ENCODE measurements around the gene DIP2C.
"Not testable (repeated sequence)": the region's sequence is repeated elsewhere in the genome, so short reads cannot be mapped to it uniquely, and the experiment has no call there.

Gene DIP2C

DNA sequence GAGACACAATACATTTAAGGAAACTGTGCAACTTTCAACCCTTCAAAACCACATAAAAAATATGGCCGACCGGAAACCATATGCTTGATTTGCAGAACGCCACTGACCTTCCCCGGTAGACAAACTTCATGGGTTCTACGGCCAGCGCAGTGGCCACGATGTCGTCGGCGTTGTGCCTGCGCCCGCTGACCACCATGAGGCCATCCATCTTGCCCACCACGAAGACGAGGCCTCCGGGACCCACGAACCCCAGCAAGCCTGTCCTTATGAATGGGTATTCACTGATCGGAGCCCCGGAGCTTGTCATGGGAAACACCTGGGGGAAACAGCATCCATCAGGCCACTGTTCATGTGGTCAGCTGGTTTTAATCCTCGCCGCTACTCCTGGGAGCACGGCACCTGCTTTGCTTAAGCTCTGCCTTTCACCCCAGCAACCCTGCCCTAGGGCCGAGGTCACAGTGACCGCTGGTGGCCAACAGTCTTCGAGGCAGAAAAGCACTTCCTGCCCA, 325.1 kb downstream of the DIP2C start:
- DNase-seq: no peak

DNA sequence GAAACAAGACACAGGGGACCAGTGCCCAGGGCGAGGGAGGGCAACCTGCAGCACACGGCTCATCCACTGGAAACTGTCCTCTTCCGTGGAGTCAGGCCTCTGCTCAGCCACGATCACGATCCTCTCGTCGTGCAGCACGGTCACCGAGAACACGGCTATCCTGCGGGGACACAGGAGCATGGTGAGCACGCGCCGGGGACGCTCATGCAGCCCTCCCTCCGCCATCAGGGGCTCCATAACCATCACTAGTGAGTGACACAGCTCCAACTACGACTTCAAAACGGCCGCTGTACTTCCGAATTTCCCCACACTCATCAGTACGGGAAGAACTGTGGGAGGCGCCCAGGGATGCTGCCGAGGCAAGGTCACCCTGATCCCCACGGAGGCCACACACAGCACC, 326.3 kb downstream of the DIP2C start:
- DNase-seq: no peak

DNA sequence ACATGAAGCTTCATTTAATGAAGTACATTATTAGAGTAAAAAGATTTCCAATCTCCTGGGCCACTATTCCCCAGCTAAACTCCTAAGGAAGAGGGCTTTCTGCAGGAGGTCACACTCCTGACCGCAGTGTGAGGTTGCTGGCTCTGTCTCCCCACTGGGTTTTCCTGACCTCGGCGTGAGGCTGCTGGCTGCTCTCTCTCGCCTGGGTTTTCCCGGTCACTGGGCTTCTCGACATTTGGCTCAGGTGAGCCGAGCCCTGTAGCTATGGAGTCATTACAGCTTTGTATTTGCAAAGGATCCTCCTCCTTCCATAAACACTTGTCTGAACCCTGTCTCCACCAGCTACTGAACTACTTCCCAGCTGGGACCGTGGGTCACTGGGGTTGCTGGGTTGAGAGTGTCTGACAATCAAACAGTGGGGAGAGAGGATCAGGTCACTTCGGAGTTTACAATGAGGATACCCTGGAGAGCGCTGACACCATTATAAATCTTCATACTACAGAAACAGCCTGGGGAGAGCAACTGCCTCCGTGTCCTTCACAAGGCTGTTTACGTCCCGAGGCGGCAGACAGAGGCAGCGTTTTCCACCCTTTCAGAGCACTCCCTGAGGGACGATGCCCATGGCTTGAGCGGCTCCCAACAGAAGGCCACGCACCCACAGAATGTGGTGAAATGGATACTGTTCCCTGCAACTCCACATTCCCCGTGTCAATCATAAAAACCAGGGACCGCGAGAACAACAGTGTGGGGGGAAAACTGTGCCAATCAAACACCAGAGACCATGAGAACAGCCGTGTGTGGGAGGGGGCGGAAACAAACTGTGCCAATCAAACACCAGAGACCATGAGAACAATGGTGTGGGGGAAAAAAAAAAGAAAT, 328.0 kb downstream of the DIP2C start:
- DNase-seq: no peak

DNA sequence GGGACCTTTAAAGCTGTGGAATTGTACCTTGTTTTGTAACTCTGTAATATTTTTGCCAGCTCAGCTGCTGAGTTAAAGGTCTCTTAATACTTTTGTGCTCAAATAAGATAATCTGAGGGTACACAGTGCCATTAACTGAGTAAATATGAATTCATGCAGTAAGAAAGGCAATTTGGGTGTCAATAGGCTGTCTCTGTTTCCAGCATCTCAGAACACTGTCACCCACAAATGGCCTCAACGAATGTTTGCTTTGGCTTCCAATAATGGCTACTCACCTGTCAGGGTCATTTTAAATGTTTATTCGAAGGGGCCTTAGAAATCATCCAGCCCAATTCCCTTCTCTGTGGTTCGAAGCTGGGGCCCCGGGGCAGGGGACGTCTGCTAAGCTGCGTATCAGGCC, 328.8 kb downstream of the DIP2C start:
- no peak for DNase-seq

DNA sequence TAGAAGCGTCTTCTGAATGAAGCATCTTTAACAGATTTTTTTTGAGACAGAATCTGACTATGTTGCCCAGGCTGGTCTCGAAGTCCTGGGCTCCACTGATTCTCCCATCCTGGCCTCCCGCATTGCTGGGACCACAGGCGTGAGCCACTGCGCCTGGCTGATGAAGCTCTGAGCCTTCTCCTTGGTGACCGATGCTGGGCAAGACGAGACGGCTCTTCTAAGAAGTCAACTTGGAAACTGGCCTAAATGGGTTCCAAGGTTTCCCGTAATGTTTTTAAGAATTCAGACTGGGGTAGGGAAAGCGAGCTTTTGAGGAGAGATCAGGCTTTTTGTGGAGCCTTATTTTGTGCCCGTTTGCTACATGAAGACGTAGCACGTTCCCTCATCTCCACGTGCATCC, 329.7 kb downstream of the DIP2C start:
- DNase-seq: no peak

DNA sequence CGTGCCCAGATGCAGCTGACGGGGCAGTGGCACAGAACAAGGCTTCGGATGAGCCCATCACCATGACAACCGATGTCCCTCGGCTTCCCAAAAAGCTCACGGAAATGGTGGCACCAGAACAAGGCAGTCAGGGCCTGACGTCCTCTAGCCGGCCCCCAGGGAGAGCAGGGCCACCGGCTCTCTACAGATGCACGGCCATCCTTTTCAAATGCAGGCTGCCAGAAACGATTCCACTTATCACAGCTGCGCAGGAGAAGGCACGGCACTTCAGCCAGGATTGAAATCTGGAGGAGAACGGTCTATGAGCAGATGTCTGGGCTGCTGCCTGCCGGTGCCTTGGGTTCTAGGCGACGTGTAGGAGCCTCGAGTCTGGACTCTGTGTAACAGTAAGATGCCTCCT, 330.4 kb downstream of the DIP2C start:
- DNase-seq: no peak

DNA sequence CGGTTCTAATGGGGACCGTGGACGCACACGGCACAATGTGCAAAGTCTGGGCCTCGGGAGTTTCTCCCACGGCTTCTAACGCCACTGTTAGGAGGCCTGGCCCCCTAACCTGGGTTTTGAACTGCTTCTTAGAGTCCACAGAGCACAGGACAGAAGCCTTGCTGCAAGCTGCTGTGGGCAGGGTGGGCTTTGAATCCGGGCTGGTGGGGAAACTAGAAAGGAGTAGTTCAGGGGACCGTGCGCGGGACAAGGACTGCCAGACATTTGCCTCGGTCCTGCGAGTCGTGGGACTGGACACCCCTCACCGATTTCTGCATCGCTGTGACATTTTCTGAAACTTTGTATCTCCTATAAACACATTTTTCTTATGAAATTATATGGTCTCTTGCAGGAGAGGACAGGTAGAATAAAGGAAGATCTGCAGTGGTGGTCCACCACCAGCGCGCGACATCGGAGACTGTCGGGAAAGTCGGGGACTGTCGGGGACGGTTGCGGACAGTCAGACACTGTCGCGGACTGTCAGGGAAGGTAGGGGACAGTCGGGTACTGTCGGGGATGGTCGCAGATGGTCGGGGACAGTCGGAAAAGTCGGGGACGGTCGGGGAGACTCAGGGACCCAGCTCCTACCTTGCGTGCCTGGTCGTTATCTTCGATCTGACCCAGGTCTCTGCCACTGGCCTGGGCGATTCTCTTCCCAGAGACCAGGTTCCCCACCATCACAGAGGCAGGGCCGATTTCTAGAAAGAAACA, 332.1 kb downstream of the DIP2C start:
- no peak for DNase-seq

DNA sequence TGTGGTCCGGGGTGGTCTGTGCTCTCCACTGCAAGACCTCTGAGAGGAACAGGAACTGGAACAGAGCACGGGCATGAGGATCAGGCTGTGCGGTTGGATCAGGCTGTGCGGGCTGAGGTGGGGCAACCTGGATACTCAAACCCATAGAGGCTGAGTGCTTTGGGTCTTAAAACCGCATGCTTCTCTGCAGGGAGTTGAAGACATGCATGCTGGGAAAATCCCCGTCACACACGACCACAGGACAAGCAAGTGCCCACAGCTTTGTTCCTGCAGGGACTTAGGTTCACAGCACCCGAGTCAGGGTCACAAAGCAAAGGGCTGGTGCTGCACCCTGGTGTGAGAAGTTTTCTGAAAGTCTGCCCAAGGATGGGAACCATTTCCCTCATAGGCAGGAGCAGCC, 333.0 kb downstream of the DIP2C start:
- DNase-seq: no peak

DNA sequence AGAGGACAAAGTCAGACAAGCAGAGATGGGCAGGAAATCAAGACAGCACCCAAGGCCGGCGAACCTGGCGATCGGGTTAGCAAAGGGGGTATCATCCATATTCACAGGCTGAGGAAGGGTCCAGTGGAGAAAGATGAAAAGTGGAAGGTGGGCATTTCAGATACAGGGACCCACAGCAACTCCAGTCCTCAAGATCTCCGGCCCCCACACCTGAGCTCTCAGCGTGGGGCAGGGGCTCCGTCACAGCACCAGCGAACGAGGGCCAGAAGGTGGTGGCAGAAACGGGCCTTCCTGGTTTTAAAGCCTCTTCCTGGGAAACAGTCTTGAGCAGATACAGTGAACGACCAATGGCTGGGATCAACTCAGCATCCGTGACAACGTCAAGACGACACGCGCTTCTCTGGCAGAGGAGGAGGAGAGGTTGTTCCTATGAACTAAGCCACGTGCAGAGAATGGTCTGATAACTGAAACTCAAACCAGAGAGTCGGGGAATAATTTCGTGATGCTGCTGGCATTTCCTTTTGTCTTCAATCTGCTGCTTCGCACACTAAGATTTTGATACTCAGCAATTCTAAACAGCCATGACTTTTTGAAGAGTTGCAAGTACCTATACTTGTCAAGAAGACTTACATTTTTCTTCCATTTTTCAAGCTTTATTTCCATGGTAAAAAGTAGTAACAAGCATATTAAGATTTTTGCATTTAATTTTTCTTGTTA, 334.4 kb downstream of the DIP2C start:
- DNase-seq: no peak

DNA sequence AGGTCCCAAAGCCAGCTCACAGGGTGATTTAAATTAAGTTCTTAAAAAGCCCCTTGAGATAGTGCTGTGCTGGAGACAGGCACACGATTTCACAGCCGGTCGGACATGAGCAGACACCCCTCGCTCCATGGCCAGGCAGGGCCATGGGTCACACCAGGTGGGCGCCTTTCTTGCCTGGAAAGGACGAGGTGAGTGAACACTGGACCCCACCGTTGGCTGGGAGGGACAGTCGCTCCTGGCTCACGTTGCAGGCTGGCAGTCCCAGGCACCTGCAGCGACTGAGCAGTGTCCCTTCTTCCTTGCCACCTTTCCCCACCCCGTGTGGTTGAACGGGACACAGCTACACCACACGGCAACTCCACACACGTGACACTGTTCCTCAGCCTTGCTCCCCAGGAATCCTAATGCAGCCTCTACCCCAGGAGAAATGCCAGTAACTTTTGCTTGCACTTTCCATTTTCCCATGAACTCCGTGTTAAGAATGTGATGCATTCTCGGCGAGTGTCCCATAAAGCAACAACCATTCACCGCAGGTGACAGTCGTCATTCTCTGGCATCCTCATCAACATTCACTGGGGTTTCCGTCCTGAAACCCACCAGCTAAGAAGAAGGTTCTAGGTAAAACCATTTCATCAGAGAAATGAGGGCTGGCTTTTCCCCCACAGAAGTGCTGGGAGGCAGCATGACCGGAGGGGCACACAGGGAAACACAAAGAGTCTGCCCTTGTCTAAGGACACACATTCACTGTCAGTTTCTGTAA, 336.8 kb downstream of the DIP2C start:
- no peak for DNase-seq

DNA sequence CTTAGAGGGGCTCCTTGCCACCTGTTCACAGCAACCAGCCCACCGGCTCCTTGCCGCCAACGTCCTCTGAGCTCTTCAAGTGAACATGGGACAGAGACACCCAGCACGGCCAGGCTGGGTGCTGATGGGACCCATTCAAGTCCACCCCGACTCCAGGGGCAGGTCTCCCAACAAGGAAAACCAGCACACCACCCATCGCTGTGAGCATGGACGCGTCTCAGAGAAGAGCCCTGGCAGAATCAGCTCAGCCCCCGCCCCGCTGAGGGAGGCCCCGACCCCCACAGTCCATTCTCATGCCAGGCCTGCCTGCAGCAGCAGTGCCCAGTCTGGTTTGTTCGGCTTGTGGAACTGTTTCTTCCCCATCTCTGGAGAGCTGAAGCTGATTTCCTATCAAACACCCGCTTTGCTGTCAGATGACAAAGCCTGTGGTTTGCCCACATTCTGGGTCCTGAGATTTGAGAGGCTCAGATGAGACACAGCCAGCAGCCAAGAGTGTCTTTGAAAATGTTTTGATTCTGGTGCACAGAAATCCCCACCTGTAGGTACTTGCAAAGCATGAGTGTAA, 337.6 kb downstream of the DIP2C start:
- no peak for DNase-seq

DNA sequence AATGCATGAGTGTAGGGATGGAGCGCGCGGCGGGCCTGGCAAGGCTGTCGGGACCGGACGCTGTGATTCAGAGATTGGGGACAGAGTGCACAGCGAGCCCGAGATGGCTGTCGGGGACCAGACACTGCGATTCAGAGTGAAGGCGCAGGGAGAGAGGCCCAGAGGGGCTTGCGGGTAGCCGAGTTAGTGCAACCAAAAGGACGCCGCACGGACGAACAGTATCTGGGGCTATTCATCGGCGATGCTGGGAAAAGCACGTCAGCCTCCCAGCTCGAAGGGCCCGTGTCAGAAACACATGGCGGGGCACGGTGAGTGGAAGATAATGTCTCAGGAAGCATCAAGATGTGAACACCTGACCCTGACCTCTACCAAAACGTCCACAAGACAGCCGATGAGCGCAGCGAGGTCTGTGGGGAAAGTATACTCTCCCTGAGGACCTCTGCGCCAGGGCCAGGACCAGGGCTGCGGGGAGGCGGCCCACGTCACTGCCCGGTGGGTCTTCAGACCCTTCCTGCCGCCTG, 338.4 kb downstream of the DIP2C start:
- DNase-seq: no peak

DNA sequence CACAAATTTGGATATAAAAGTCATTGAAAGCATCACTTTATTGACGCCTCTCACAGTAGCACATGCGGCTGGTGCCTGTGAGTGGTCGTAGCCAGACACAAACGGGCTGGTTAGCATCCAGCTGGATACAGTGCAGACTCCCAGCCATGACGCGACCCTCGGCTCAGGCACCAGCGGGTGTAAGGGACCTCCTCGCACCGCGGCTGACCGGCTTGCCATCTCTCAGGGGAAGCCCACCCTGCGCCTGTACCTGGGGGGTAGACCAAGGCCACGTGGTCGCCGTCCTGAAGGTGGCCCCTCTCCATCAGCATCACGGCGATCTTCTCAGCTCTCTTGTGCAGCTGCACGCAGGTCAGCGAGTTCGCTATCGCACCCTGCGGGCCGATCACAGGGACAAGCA, 340.4 kb downstream of the DIP2C start:
- DNase-seq: no peak

DNA sequence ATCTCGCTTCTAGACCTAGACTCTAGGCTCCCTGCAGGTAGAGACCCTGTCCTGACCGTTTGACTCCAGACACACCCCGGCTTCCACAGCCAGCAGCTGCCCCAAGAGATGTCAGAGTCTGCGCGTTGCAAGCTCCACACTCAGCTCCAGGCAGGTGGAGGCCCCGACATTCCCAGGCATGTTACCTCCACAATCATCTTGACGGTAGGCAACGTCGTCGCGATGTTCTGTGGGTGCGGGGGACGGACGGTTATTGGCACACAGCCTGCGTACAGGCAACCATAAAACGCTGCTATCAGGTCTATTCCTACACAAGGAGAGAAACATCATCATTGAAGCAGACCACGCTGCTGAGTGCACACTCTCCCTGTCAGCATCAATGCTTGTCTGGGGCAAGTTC, 341.0 kb downstream of the DIP2C start:
- no peak for DNase-seq

DNA sequence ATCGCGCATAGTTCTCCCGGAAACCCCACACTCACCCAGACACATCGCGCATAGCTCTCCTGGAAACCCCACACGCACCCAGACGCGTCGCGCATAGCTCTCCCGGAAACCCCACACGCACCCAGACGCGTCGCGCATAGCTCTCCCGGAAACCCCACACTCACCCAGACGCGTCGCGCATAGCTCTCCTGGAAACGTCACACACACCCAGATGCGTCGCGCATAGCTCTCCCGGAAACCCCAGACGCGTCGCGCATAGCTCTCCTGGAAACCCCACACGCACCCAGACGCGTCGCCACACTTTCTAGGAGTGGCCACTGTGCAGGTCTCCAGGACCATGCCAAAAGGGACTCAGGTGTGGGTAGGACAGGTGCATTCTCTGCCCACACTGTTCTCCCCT, 341.7 kb downstream of the DIP2C start:
- DNase-seq: not testable (repeated sequence)

DNA sequence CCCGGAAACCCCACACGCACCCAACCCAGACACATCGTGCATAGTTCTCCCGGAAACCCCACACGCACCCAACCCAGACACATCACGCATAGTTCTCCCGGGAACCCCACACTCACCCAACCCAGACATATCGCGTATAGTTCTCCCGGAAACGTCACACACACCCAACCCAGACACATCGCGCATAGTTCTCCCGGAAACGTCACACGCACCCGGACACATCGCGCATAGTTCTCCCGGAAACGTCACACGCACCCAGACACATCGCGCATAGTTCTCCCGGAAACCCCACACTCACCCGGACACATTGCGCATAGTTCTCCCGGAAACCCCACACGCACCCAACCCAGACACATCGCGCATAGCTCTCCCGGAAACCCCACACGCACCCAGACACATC, 342.3 kb downstream of the DIP2C start:
- not testable (repeated sequence) for DNase-seq

DNA sequence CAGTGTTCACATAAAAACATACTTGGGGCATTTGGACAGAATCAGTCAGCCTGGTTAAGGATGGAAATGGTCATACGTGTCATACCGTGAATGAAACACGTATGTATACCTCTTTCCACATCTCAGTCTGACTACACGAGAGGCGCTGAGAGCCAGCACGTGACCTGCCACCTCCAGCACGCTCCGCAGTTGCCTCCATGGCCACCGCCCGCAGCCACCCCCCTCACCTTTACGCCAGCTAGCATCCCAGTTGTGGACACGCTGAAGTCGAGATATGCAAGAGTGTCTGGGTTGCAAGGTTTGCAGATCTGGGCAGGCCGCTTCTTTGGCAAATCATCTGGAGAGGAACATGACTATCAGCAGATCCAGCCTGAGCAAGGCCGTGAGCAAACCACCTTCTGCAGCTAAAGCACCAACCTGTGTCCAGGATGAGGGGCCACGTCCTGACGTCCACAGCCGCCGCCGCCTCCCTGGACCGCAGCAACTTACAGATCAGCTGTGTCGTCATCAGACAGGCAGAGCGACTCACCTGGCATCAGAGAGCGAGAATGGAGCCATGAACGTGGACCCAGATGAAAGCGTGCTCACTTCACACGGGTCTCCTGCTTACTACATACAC, 344.8 kb downstream of the DIP2C start:
- no peak for DNase-seq

DNA sequence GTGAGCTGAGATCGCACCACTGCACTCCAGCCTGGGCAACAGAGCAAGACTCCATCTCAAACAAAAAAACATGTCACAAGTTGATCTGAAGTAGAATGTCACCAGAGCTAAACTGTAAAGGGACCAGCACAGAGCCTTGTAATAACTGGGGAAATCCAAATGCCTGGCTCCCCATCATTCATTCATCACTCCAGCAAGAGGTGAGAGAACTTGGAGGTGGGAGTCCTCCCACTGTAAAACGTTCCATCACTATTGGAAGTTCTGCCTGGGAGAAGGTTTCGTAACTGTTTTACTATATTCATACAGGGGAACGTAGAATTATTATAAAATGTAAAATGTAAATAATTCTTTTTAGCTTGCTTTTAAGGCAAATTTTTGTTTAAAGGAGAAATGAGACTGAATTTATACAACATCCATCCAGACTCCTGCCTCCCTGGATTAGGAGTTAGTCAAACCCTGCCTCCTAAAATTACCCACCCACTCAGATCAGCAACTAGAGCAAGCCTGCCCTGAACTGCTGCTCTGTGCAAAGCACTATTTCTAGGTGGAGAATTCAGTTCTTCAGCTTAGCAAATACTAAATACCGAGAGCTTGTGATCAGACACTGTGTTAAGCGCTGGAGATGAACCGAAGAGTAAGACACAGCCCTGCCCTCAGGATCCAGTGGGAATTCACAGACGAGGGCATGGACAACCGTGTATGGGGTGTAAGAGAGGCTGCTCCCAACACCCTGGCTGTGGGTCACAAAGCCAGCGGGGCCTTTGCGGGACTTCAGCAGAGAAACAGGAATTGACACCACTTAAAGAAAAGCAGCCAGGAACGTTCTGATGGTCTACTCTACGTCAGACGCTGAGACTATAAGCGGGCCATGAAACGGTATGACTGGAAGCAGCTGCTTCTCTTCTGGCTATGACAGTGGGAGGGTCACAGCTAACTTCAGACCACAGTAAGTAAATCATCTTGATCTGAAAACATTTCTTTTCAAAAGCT, 345.9 kb downstream of the DIP2C start:
- no peak for DNase-seq

DNA sequence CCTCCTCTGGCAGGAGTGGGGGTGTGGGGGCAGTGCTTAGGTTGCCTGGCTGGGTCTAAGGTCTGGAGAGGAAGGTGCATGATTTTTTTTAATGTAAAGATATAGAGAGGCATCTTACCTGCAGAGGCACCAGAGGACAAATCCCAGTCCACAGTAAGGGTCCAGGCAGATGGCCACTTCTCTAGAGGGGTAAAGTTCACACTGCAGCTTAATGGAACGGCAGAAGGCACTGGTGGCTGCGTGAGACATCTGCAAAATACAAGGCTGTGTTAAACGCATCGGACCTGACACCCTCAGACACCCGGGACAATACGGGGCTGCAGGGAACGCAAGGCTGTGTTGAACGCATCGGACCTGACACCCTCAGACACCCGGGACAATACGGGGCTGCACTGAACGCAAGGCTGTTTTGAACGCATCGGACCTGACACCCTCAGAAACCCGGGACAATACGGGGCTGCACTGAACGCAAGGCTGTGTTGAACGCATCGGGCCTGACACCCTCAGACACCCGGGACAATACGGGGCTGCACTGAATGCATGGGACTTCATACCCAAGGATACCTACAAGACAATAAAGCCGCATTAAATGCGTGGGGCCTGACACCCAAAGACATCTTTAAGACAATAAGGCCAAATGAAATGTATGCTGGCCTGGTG, 348.3 kb downstream of the DIP2C start:
- DNase-seq: no peak

DNA sequence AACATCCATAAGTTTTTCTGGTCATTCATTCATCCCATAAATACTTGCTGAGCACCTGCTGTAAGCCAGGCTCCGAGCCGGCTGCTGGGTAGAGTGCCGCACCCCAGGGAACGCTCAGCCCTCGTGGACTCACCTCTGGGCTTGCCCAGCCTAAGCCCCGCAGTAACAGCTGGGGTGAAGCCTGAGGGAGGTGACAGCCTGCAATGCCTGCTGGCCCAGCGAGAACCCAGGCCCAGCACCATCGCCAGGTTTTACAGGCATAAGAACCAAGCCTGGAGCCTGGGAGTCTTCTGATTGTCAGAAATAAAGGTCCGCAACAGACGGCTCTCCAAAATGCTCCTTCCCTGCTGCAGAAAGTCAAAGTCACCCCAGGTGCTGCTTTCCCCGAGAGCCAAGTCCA, 348.8 kb downstream of the DIP2C start:
- DNase-seq: no peak

All from NCI-H82 (cell line).